Heart left ventricle (tissue), 13 donors: ENCODE data around the gene CDK12.

Experiments
- CTCF ChIP-seq, 12 donors: fragments of 200-600 bp; sonication (generic) in 4 of 12; IDR thresholded peaks; one replicate each; pipeline versions ENCODE4 v1.5.0 to v1.8.0; 2018 to 2022; ENCODE audit warnings: antibody characterized with exemption in 12 of 12, mild to moderate bottlenecking in 5 of 12
- POLR2A ChIP-seq, 2 donors: fragments of 450-650 bp; IDR thresholded peaks; one replicate each; pipeline ENCODE4 v1.6.1; 2017; ENCODE audit warnings: antibody characterized with exemption in 2 of 2, mild to moderate bottlenecking in 2 of 2, moderate library complexity in 2 of 2
- donor health status: ischemic (EF 13 %, LVEDD 7.1; RV severe dilation, severe dysfunction).
- donor health status: DM: no; HTN: yes; CAD: no.
- donor health status: DM: no; HTN: no; CAD: no.
- donor health status: ischemic (EF 25% LVEDD 6.9; RV normal size, moderate dysfunction).
- donor health status: ischemic (EF 25% LVEDD 5.7; RV mildly dilated, moderate dysfunction).
- donor health status: ischemic (EF 35%, LVEDD 5.7; RV mildly dilated, moderate dysfunction).
- donor health status: nonischemic (EF 11% LVEDD 7.7; RV severe dilation, severe dysfunction).
- donor health status: DM: yes; HTN: yes; CAD: no.
- donor health status: PGD.
- donor health status: ischemic (EF 29% LVEDD 5.4; RV normal size, mild dysfunction).
- donor health status: nonischemic (EF 23%, LVEDD 6.1; RV moderate dilation, normal function).

- TF ChIP-seq CTCF (IDR thresholded peaks at IDR 0.05): no peak
- no peak for TF ChIP-seq POLR2A (IDR thresholded peaks at IDR 0.05)
These were observed 81.9 kb downstream of the CDK12 start for GRCh38 chr17:39543176-39543575.
